Mucosa of descending colon (tissue), 3 donors: Measurements from ENCODE around the gene PAQR7. TPM values are rescaled to one million over a fixed set of nuclear protein-coding genes. Genes with fewer than 3 reads are reported as not detected.

ENCODE experiments used
- ATAC-seq: fragments of 200-7000 bp; cut with Tn5 transposase; one replicate; pipeline ENCODE4 v1.9.1; 2020; ENCODE audit warnings: mild to moderate bottlenecking, moderate library complexity
- DNase-seq, 3 donors: peaks; one replicate each; pipeline ENCODE4 v3.0.0-alpha.2; 2020
- H3K36me3 ChIP-seq: fragments of 200-600 bp; one replicate; pipeline ENCODE4 v1.8.0; 2021; ENCODE audit warnings: low read depth, mild to moderate bottlenecking
- H3K4me1 ChIP-seq: fragments of 200-600 bp; one replicate; pipeline ENCODE4 v1.8.0; 2021; ENCODE audit warnings: low read depth, mild to moderate bottlenecking
- H3K4me3 ChIP-seq: fragments of 200-600 bp; one replicate; pipeline ENCODE4 v1.8.0; 2021; ENCODE audit warnings: mild to moderate bottlenecking
- H3K9me3 ChIP-seq: fragments of 200-600 bp; one replicate; pipeline ENCODE4 v1.8.0; 2021; ENCODE audit warnings: mild to moderate bottlenecking
- intact Hi-C, 2 donors: fragments of 100-400 bp; cut with DNase I in 1 of 2; cut with micrococcal nuclease in 1 of 2; formaldehyde crosslinking; loops; one replicate each; pipeline versions ENCODE4 v1.11.0 to v1.11.1; 2022; cut with DNase I, micrococcal nuclease
- long read RNA-seq, 2 donors: library from polyadenylated mRNA; unstranded; transcript quantifications; one replicate each; pipeline ENCODE4 v2.0.0, GENCODE V29; 2019 to 2021
- total RNA-seq, 3 donors: library from RNA; stranded (reverse); fragmentation: NEBNext Ultra II Directional in 2 of 3; extraction: Animal tissue kit (Norgen Biotek cat#: 25700) in 2 of 3; gene quantifications; one replicate each; pipeline versions ENCODE4 v1.2.1 to v1.2.4, GENCODE V29; 2021 to 2023
- TF ChIP-seq, protein P1 (sequence below): fragments of 200-600 bp; IDR thresholded peaks from one replicate; pipeline ENCODE4 v1.8.0; 2022; ENCODE audit warnings: antibody characterized with exemption, mild to moderate bottlenecking
- donor health status: DM: no; HTN: no; CAD: no; lungs with moderate emphysema.
- donor health status: DM: no; HTN: no; CAD: no.
- donor health status: DM: no; HTN: yes; CAD: no.

The PAQR7 gene, protein sequence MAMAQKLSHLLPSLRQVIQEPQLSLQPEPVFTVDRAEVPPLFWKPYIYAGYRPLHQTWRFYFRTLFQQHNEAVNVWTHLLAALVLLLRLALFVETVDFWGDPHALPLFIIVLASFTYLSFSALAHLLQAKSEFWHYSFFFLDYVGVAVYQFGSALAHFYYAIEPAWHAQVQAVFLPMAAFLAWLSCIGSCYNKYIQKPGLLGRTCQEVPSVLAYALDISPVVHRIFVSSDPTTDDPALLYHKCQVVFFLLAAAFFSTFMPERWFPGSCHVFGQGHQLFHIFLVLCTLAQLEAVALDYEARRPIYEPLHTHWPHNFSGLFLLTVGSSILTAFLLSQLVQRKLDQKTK
- total RNA-seq: 1 to 10 TPM; 2.5 to 7.7 (median 2.7) TPM
- long read RNA-seq, donor 1, partial matches to known transcripts: 0 of 6 reads
- long read RNA-seq, donor 1, other reads (novel, unspliced or antisense): 5 of 6 reads
- long read RNA-seq, donor 2, partial matches to known transcripts: 0 of 5 reads
- long read RNA-seq, donor 2, other reads (novel, unspliced or antisense): 5 of 5 reads

DNA sequence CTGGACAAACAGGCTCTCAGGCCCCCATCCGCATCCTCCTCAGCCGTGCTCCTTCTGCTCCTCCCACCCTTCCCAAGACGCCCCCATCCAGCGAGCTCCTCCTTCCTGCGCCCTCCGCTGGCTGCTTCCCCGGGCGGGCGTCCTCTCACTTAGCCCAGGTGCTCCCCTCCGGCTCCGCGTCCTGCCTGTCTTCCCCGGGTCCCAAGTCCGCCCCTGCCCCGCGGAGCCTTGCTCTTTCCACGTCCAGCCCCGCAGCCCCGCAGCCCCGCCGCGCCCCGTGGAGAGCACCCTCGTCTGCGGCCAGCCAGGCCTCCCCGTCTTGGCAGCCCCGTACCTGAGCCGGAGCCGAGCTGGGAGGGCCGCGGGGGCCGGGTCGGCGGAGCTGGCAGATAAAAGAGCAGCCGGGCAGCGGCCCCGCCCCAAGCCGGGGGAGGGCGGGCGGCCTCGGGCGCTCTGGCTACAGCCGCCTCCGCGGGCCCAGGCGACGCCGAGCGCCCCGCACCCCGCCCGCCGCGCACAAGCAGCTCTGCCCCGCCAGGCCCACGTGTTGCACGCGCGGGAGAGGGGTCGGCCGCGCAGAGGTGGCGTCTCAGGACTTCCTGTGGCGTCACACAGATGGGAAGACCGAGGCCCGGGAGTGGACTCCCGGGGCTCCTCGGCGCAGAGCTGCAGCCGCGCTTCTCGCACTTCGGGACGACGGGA is at the start of gene PAQR7:
Gene PAQR7 (minus strand): TSS at position 555 of the 702 bp plus-strand sequence. CDS start 11,869 bp downstream, outside the sequence.
- DNase-seq: peak; percentile 76 to 84 (median 83)
- Histone ChIP-seq H3K4me3 (peak within 1 kb of the TSS; percentile 23), H3K36me3 (no peaks in the 10 kb centered on the region), H3K9me3 (no peaks in the 10 kb centered on the region), H3K4me1 (peaks cover 35% of the 10 kb centered on the region)
- intact Hi-C loops: no loop called here
- TF ChIP-seq, protein P1, sequence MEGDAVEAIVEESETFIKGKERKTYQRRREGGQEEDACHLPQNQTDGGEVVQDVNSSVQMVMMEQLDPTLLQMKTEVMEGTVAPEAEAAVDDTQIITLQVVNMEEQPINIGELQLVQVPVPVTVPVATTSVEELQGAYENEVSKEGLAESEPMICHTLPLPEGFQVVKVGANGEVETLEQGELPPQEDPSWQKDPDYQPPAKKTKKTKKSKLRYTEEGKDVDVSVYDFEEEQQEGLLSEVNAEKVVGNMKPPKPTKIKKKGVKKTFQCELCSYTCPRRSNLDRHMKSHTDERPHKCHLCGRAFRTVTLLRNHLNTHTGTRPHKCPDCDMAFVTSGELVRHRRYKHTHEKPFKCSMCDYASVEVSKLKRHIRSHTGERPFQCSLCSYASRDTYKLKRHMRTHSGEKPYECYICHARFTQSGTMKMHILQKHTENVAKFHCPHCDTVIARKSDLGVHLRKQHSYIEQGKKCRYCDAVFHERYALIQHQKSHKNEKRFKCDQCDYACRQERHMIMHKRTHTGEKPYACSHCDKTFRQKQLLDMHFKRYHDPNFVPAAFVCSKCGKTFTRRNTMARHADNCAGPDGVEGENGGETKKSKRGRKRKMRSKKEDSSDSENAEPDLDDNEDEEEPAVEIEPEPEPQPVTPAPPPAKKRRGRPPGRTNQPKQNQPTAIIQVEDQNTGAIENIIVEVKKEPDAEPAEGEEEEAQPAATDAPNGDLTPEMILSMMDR: no peak
- ATAC-seq: peak; percentile 87

DNA sequence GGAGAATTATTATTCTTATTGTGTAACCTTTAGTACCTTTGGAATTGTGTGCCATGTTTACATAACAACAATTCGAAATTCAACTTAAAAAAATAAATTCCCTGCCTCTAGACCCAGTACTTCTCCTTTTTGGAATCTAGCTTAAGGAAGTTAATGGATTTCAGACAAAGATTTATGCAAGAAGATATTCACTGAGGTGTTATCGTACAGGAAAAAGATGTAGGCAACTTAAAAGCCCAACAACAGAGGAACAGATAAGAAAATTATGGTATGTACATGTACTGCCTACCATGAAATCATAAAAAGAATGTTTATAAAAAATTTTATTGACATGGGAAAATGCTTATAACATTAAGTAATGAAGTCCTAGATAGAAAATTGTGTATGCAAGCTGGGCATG is 48.9 kb upstream of the PAQR7 start:
- no peak for DNase-seq
- Histone ChIP-seq H3K36me3 (no peaks in the 10 kb centered on the region), H3K4me1 (peaks cover 8% of the 10 kb centered on the region), H3K4me3 (no peak overlapping the region), H3K9me3 (no peaks in the 10 kb centered on the region)
- ATAC-seq: peak; percentile 44
- intact Hi-C loops: no loop called here
- TF ChIP-seq, protein P1: no peak

DNA sequence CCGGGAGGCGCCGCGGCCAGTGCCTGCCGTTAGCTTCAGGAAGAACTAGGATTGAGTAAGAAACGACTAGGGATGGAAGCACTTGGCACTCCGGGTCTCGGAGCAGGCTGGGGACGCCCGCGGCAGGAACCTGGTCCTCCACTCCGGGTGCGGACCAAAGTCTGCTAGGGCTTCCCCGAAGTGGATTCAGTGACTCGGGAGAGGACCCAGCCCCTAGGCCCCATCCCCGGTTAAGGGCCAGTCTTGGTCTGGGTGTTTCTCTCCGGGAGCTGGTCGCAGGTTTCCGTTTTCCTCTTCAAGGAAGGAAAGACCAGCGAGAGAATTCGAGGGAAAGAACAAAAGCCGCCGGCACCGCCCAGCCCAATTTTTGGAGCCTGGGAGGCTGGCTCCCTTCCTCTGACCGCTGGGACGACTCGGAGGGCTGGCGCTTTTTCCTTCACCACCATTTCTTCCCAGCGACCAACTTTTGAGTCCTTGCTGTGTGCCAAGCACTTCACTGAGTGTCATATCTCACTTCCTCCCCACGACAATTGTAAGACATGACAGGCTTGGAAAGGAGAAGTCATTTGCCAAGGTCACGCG is 47.6 kb upstream of the PAQR7 start:
- intact Hi-C loops: no loop called here
- peaks cover 8% of the 10 kb centered on the region for H3K4me1 ChIP-seq
- DNase-seq: peak in 1 of 3 donors; percentile 21
- no peaks in the 10 kb centered on the region for H3K9me3 ChIP-seq
- TF ChIP-seq, protein P1: no peak
- no peaks in the 10 kb centered on the region for H3K36me3 ChIP-seq
- H3K4me3 ChIP-seq: no peak overlapping the region
- peak; percentile 65 for ATAC-seq

DNA sequence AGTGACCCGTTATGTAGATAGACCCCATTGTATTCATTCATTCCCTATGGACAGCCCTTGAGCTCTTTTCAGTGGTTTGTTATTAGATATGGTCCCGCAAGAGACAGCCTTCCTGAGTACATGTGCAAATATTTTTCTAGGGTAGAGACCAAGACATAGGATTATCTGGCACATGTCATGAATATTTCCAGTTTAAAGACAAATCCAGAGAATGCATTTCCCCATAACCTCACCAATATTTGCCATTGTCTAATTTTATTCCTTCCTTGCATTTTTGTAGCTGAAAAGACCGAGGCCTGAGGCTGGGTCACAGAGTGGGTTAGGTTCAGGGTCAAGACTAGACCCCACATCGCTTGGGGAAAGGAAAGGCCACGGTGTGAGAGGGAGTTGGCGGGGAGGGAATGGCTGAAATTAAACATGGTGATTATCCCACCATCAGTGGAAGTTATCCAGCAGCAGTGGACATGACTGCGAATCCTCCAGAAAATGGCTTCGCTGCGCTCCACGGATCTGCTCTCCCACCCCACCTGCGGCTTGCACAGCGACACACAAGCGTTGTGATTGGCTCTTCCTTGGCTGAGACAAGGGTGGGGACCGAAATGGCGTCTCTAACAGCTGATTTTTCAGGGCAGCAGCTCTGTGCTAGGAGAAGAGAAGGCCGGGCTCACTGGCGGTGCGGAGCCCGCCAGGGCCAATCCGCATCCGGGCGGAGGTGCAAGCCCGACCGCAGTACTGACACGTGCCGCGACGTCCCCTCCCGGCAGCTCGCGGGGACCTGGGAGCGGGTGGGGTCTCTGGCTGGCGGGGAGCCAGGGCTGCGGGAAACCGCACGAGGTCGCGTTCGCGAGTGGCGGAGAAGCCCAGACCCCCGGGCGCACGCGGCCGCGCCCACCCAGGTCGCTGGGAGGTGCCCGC is 46.8 kb upstream of the PAQR7 start:
- intact Hi-C loops: no loop called here
- H3K4me3 ChIP-seq: no peak overlapping the region
- DNase-seq (peak; percentile 34 to 70 (median 65)), ATAC-seq (peak; percentile 68)
- TF ChIP-seq, protein P1: no peak
- H3K4me1 ChIP-seq: peaks cover 8% of the 10 kb centered on the region
- no peaks in the 10 kb centered on the region for H3K36me3 ChIP-seq
- H3K9me3 ChIP-seq: no peaks in the 10 kb centered on the region

DNA sequence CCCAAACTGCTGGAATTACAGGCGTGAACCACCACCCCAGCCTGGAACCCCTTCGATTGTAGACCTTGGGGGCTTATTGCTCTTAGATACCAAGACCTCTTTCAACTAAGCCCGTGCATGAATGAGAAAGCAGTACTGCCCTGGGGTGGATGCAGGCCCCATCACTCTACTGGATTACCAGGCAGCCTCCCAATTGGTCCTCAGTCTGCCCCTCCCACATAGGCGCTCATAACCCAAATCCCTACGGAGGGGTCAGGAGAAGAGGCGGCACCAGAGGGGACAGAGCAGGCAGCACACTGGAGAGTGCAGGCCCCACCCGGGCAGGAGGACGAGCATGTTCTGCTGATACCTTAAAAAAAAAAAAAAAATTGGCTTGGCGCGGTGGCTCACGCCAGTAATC is 43.1 kb upstream of the PAQR7 start:
- H3K9me3 ChIP-seq: no peaks in the 10 kb centered on the region
- peaks cover 8% of the 10 kb centered on the region for H3K4me1 ChIP-seq
- no peak for ATAC-seq
- H3K36me3 ChIP-seq: no peaks in the 10 kb centered on the region
- intact Hi-C loops: no loop called here
- TF ChIP-seq, protein P1: no peak
- H3K4me3 ChIP-seq: no peak overlapping the region
- DNase-seq: no peak
